Neuronal stem cell (in vitro differentiated cells): ENCODE data around the gene CARMIL1.
"Not testable (repeated sequence)": the region's sequence is repeated elsewhere in the genome, so short reads cannot be mapped to it uniquely, and the experiment has no call there.

Source experiments
- DNase-seq: peaks from one replicate; pipeline ENCODE4 v3.0.0-alpha.2; 2013; ENCODE audit warnings: low spot score
- H2AFZ ChIP-seq: one replicate; pipeline ENCODE4 v1.6.1; 2013; ENCODE audit warnings: mild to moderate bottlenecking, low read length, inconsistent platforms
- H2AK5ac ChIP-seq: 2 replicates; pipeline ENCODE4 v1.6.1; 2013; ENCODE audit warnings: low read depth, mild to moderate bottlenecking, inconsistent platforms, low read length, moderate library complexity, mixed read lengths
- H2BK120ac ChIP-seq: 2 replicates; pipeline ENCODE4 v1.6.1; 2013; ENCODE audit warnings: low read depth, mild to moderate bottlenecking, inconsistent platforms, low read length, moderate library complexity, mixed read lengths
- H2BK12ac ChIP-seq: one replicate; pipeline ENCODE4 v1.6.1; 2013; ENCODE audit warnings: low read length, inconsistent platforms
- H2BK15ac ChIP-seq: 2 replicates; pipeline ENCODE4 v1.6.1; 2013; ENCODE audit warnings: mild to moderate bottlenecking, low read length, inconsistent platforms, mixed read lengths
- H2BK5ac ChIP-seq: one replicate; pipeline ENCODE4 v1.6.1; 2013; ENCODE audit warnings: inconsistent platforms, mild to moderate bottlenecking, low read length, moderate library complexity
- H3K14ac ChIP-seq: one replicate; pipeline ENCODE4 v1.6.1; 2013; ENCODE audit warnings: low read length, inconsistent platforms
- H3K18ac ChIP-seq: 2 replicates; pipeline ENCODE4 v1.6.1; 2013; ENCODE audit warnings: low read length, inconsistent platforms
- H3K23ac ChIP-seq: 2 replicates; pipeline ENCODE4 v1.6.1; 2013; ENCODE audit warnings: low read depth, mild to moderate bottlenecking, mixed read lengths, low read length, inconsistent platforms; ENCODE audit not compliant: poor library complexity
- H3K27ac ChIP-seq: replicated peaks from 3 replicates; pipeline ENCODE4 v1.5.1; 2013; ENCODE audit warnings: low read length, inconsistent platforms
- H3K27me3 ChIP-seq, 3 experiments: 2 replicates each; pipeline ENCODE4 v1.6.1; 2013; ENCODE audit warnings: low read length in 3 of 3, mild to moderate bottlenecking in 2 of 3, inconsistent platforms in 1 of 3, low read depth in 1 of 3, mixed read lengths in 1 of 3, moderate library complexity in 1 of 3; ENCODE audit not compliant: control insufficient read depth in 3 of 3, insufficient read depth in 3 of 3
- H3K36me3 ChIP-seq, 2 donors: replicated peaks in 1 of 2; 2 replicates each; pipeline ENCODE4 v1.6.1; 2013; ENCODE audit warnings: low read length in 2 of 2; ENCODE audit not compliant: control insufficient read depth in 2 of 2, insufficient read depth in 2 of 2
- H3K4ac ChIP-seq: 2 replicates; pipeline ENCODE4 v1.6.1; 2013; ENCODE audit warnings: inconsistent platforms, mild to moderate bottlenecking, low read length, moderate library complexity
- H3K4me1 ChIP-seq, 2 donors: 1 replicate in 1 of 2; 2 replicates in 1 of 2; pipeline ENCODE4 v1.6.1; 2013; ENCODE audit warnings: low read length in 2 of 2, low read depth in 1 of 2; ENCODE audit not compliant: control insufficient read depth in 2 of 2, insufficient read depth in 1 of 2
- H3K4me2 ChIP-seq: one replicate; pipeline ENCODE4 v1.6.1; 2013; ENCODE audit warnings: mild to moderate bottlenecking, low read length, inconsistent platforms; ENCODE audit not compliant: insufficient read depth, poor library complexity, severe bottlenecking
- H3K4me3 ChIP-seq, 2 donors: 2 replicates each; pipeline ENCODE4 v1.5.1; 2013; ENCODE audit warnings: low read length in 2 of 2, mild to moderate bottlenecking in 2 of 2, inconsistent platforms in 1 of 2, moderate library complexity in 1 of 2
- H3K79me1 ChIP-seq: one replicate; pipeline ENCODE4 v1.6.1; 2013; ENCODE audit warnings: low read depth, mild to moderate bottlenecking, inconsistent platforms, low read length, moderate library complexity
- H3K9ac ChIP-seq: one replicate; pipeline ENCODE4 v1.6.1; 2013; ENCODE audit warnings: mild to moderate bottlenecking, low read depth, low read length, inconsistent platforms; ENCODE audit not compliant: poor library complexity
- H3K9me3 ChIP-seq, 2 donors: replicated peaks in 1 of 2; 2 replicates each; pipeline versions ENCODE3 to v1.6.1; 2013; ENCODE audit warnings: low read length in 2 of 2, mild to moderate bottlenecking in 2 of 2, inconsistent platforms in 1 of 2, low read depth in 1 of 2, mixed read lengths in 1 of 2, moderate library complexity in 1 of 2; ENCODE audit not compliant: control insufficient read depth in 2 of 2, insufficient read depth in 1 of 2
- H4K8ac ChIP-seq: one replicate; pipeline ENCODE4 v1.6.1; 2013; ENCODE audit warnings: low read depth, mild to moderate bottlenecking, inconsistent platforms, low read length, moderate library complexity
- H4K91ac ChIP-seq: one replicate; pipeline ENCODE4 v1.6.1; 2013; ENCODE audit warnings: low read length, low read depth, mild to moderate bottlenecking, inconsistent platforms; ENCODE audit not compliant: poor library complexity
- WGBS, 2 donors: extraction: QIAGEN DNeasy Blood & Tissue Kit; methylation state at CpG; one replicate each; pipeline ENCODE4 v1.1.7; 2013; ENCODE audit warnings: missing lambda C conversion rate in 2 of 2, mixed read lengths in 1 of 2; ENCODE audit not compliant: insufficient read length in 2 of 2, insufficient replicate concordance in 1 of 2; ENCODE audit errors: extremely low coverage in 2 of 2; 5-methylcytosine and 5-hydroxymethylcytosine counted together

CARMIL1 gene

GRCh38 chr6:25583099-25583498 is 303.9 kb downstream of the CARMIL1 start:
- Histone ChIP-seq H3K23ac (no peak overlapping the region), H2BK12ac (no peak overlapping the region), H3K27me3 (no peaks in the 10 kb centered on the region), H3K14ac (no peak overlapping the region), H2AFZ (no peak overlapping the region), H2BK15ac (no peak overlapping the region), H2BK5ac (no peak overlapping the region), H3K4me2 (no peak overlapping the region), H4K91ac (no peak overlapping the region), H3K9me3 (no peaks in the 10 kb centered on the region), H3K36me3 (no peaks in the 10 kb centered on the region), H3K4ac (no peak overlapping the region), H3K27ac (no peak overlapping the region), H3K79me1 (no peaks in the 10 kb centered on the region), H3K4me3 (no peak overlapping the region), H3K4me1 (peaks cover 0 to 14% of the 10 kb centered on the region in 2 donors), H2BK120ac (no peak overlapping the region), H2AK5ac (no peak overlapping the region), H3K9ac (no peak overlapping the region), H4K8ac (no peak overlapping the region), H3K18ac (no peak overlapping the region)
- DNase-seq, result no peak

- H3K14ac ChIP-seq, result no peak overlapping the region
- H2BK12ac ChIP-seq, result no peak overlapping the region
- H2BK15ac ChIP-seq, result no peak overlapping the region
- H3K4me3 ChIP-seq, result no peak overlapping the region
- no peak overlapping the region for H3K27ac ChIP-seq
- H3K4me1 ChIP-seq, result peaks cover 0 to 6% of the 10 kb centered on the region in 2 donors
- H4K8ac ChIP-seq, result no peak overlapping the region
- H4K91ac ChIP-seq, result no peak overlapping the region
- H3K4me2 ChIP-seq, result no peak overlapping the region
- H2AFZ ChIP-seq, result no peak overlapping the region
- no peaks in the 10 kb centered on the region for H3K79me1 ChIP-seq
- H3K4ac ChIP-seq, result no peak overlapping the region
- DNase-seq, result no peak
- WGBS, 2 donors, result no CpG with 5 or more reads among the region's 3 CpGs
- H2AK5ac ChIP-seq, result no peak overlapping the region
- H3K36me3 ChIP-seq, result no peaks in the 10 kb centered on the region
- H3K9ac ChIP-seq, result no peak overlapping the region
- H3K27me3 ChIP-seq, result no peaks in the 10 kb centered on the region
- H2BK120ac ChIP-seq, result no peak overlapping the region
- H3K9me3 ChIP-seq, result no peaks in the 10 kb centered on the region
- H3K23ac ChIP-seq, result no peak overlapping the region
- no peak overlapping the region for H2BK5ac ChIP-seq
- no peak overlapping the region for H3K18ac ChIP-seq
Observed at GRCh38 chr6:25583906-25584305, 304.7 kb downstream of the CARMIL1 start.

- Histone ChIP-seq H2BK12ac (no peak overlapping the region), H3K36me3 (no peaks in the 10 kb centered on the region), H4K91ac (no peak overlapping the region), H2AFZ (no peak overlapping the region), H3K4ac (no peak overlapping the region), H3K23ac (no peak overlapping the region), H4K8ac (no peak overlapping the region), H2BK120ac (no peak overlapping the region), H3K14ac (no peak overlapping the region), H3K9ac (no peak overlapping the region), H3K4me2 (no peak overlapping the region), H2AK5ac (no peak overlapping the region), H3K79me1 (no peaks in the 10 kb centered on the region), H2BK5ac (no peak overlapping the region), H2BK15ac (no peak overlapping the region), H3K4me1 (no peaks in the 10 kb centered on the region), H3K27me3 (no peaks in the 10 kb centered on the region), H3K18ac (no peak overlapping the region), H3K27ac (no peak overlapping the region), H3K9me3 (no peaks in the 10 kb centered on the region), H3K4me3 (no peak overlapping the region)
- WGBS, 2 donors, result no CpG with 5 or more reads among the region's 4 CpGs
- no peak for DNase-seq
Observed at GRCh38 chr6:25585225-25585624, 306.1 kb downstream of the CARMIL1 start.

GRCh38 chr6:25586119-25586518 is 306.9 kb downstream of the CARMIL1 start:
- WGBS, 2 donors, result no CpG with 5 or more reads among the region's 30 CpGs
- not testable (repeated sequence) for H3K9me3 ChIP-seq, H2BK120ac ChIP-seq, H3K9ac ChIP-seq, H2BK15ac ChIP-seq, H2AFZ ChIP-seq, H3K18ac ChIP-seq, H3K79me1 ChIP-seq, H3K27ac ChIP-seq, H3K27me3 ChIP-seq, H3K4me2 ChIP-seq, H3K23ac ChIP-seq, H3K36me3 ChIP-seq, H3K4me1 ChIP-seq, H3K14ac ChIP-seq, H2BK12ac ChIP-seq, H4K91ac ChIP-seq, H4K8ac ChIP-seq, H3K4me3 ChIP-seq, DNase-seq, H2AK5ac ChIP-seq, H2BK5ac ChIP-seq, H3K4ac ChIP-seq
